ENCODE data around the gene WWP2. TPM values are rescaled to one million over a fixed set of nuclear protein-coding genes. Genes with fewer than 3 reads are reported as not detected.

The WWP2 gene
- total RNA-seq, 4 donors from 2014 or later: 26.9 to 50.9 (median 43.9) TPM

DNA sequence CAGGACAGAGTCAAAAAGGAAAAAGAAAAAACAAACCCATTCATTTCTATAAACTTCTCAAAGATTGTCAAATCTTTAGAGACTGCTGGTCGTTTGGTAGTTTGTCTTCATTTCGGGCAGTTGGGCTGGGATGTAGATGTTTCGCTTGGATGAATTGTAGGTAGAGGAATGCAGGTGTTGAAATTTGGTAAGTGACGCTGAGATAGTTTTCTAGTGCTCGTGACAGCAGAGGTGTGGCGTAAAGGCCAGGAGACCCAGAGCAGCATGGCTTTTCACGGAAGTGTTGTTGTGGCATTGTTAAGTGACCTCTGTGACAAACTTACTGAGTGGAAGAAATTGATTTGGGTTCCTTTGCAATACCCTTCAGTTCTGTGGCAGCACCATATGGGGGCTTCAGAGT lies 110.8 kb downstream of the WWP2 start:
- WGBS, 2 donors: 95% methylated on average over 7 of the region's 7 CpGs
- DNase-seq (ENCODE audit: low spot score in 2 of 2): no peak
- TF ChIP-seq CTCF (IDR thresholded peaks at IDR 0.05): no peak
- no peak for TF ChIP-seq POLR2A (IDR thresholded peaks at IDR 0.05)
- no peak overlapping the region for H3K4me3 ChIP-seq (ENCODE audit: low read depth, poor library complexity, severe bottlenecking)
- intact Hi-C loops (cut with DNase I; ENCODE audit: low total_unique reads): no loop called here

DNA sequence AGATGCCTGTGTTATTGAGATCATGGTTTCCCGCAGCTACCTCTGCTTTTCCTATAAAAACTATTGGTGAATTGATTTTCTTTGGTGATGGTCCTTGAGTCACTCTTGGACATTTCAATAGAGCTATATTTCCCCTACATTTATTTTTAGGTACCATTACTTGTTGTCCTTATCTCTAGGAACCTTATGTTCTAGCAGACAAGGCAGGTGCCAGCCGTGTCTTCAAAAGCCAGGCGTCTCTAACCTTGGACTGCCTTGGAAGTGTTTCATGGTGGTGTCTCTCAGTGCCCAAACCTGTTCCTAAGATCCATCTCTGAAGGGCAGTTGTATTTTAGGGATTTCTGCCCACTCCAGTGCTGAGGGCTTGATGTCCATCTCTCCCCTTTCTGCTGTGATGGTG lies 111.7 kb downstream of the WWP2 start:
- no peak for DNase-seq (ENCODE audit: low spot score in 2 of 2)
- H3K4me3 ChIP-seq (ENCODE audit: low read depth, poor library complexity, severe bottlenecking): no peak overlapping the region
- no peak for TF ChIP-seq CTCF (IDR thresholded peaks at IDR 0.05)
- TF ChIP-seq POLR2A (IDR thresholded peaks at IDR 0.05): no peak
- WGBS, 2 donors: 94 to 96% methylated on average over 3 of the region's 3 CpGs
- intact Hi-C loops (cut with DNase I; ENCODE audit: low total_unique reads): no loop called here

DNA sequence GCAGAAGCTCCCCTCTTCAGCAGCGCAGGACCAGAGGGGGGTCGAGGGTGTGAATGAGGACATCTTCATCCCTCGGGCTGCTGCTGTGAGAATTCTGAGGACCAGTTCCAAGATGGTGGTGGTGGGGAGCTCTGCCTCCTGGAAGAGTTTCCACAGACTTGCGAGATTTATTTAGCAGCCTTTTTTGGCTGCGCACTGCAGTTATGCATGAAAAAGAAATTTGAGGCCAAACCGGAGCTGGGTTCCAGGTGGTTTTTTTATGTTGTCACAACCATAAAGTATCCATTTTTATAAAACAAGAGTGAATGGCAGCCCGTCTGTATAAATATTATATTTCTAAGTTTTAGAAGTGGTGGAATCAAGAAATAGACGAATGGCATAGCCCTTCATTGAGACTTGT lies 112.1 kb downstream of the WWP2 start:
- 81 to 88% methylated on average over 8 of the region's 8 CpGs for WGBS, 2 donors
- no peak for DNase-seq (ENCODE audit: low spot score in 2 of 2)
- H3K4me3 ChIP-seq (ENCODE audit: low read depth, poor library complexity, severe bottlenecking): no peak overlapping the region
- no peak for TF ChIP-seq POLR2A (IDR thresholded peaks at IDR 0.05)
- TF ChIP-seq CTCF (IDR thresholded peaks at IDR 0.05): no peak
- intact Hi-C loops (cut with DNase I; ENCODE audit: low total_unique reads): no loop called here

- DNase-seq (ENCODE audit: low spot score in 2 of 2): peak in 1 of 2 donors; percentile 46
- WGBS, 2 donors: 89 to 90% methylated on average over 10 of the region's 10 CpGs
- TF ChIP-seq CTCF (IDR thresholded peaks at IDR 0.05): no peak
- no peak for TF ChIP-seq POLR2A (IDR thresholded peaks at IDR 0.05)
These were observed 118.6 kb downstream of the WWP2 start for GRCh38 chr16:69880640-69881133.

GRCh38 chr16:69881141-69881540 lies 119.0 kb downstream of the WWP2 start:
- TF ChIP-seq CTCF (IDR thresholded peaks at IDR 0.05) (no peak), POLR2A (IDR thresholded peaks at IDR 0.05) (no peak)
- DNase-seq (ENCODE audit: low spot score in 2 of 2): no peak
- no peak overlapping the region for H3K4me3 ChIP-seq (ENCODE audit: low read depth, poor library complexity, severe bottlenecking)
- WGBS, 2 donors: 94 to 96% methylated on average over 4 of the region's 4 CpGs
- intact Hi-C loops (cut with DNase I; ENCODE audit: low total_unique reads): no loop called here

More at GRCh38 chr16:69880640-69881133, 118.6 kb downstream of the WWP2 start:
- H3K4me3 ChIP-seq (ENCODE audit: low read depth, poor library complexity, severe bottlenecking): no peak overlapping the region
- intact Hi-C loops (cut with DNase I; ENCODE audit: low total_unique reads): no loop called here

DNA sequence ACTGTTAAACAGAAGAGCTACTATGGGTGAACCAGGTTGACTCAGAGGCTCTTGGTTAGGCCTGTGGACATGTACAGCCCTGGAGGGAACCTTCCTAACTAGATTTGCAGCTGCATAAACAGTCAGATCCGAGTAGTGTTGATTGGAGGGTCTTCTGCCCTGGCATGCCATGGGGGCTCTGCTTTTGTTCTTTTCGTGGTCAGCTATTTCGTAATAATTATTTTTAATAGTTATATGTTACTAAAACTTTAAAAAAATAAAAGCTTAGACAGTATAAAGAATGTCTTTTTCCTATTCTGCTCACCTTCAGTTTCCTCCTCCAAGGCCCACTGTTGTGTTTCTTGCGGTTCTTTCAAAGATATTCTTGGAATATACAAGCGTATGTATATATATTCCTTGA lies 121.6 kb downstream of the WWP2 start:
- 93 to 95% methylated on average over 5 of the region's 5 CpGs for WGBS, 2 donors
- intact Hi-C loops (cut with DNase I; ENCODE audit: low total_unique reads): no loop called here
- no peak for DNase-seq (ENCODE audit: low spot score in 2 of 2)

More for the DNA sequence above, 121.6 kb downstream of the WWP2 start:
- no peak overlapping the region for H3K4me3 ChIP-seq (ENCODE audit: low read depth, poor library complexity, severe bottlenecking)
- no peak for TF ChIP-seq POLR2A (IDR thresholded peaks at IDR 0.05)
- no peak for TF ChIP-seq CTCF (IDR thresholded peaks at IDR 0.05)
